ENCODE data around the gene ESRRB.

ESRRB gene

GRCh38 chr14:76337635-76338545, 38.0 kb upstream of the ESRRB start:
- H4K5ac ChIP-seq (ENCODE audit: low read length), result no peak overlapping the region
- H3K4me3 ChIP-seq (ENCODE audit: low read length), result no peak overlapping the region
- DNase-seq, result no peak
- H4K8ac ChIP-seq (ENCODE audit: low read depth, low read length), result no peak overlapping the region
- no peaks in the 10 kb centered on the region for H3K27me3 ChIP-seq (ENCODE audit: insufficient read depth, low read length, poor library complexity)
- no peaks in the 10 kb centered on the region for H3K4me1 ChIP-seq (ENCODE audit: control insufficient read depth, low read depth, low read length)
- H3K56ac ChIP-seq (ENCODE audit: low read length), result no peak overlapping the region
- H3K36me3 ChIP-seq (ENCODE audit: control insufficient read depth, insufficient read depth, low read length), result no peaks in the 10 kb centered on the region
- H3K23ac ChIP-seq (ENCODE audit: low read length), result no peak overlapping the region
- no peak overlapping the region for H3K18ac ChIP-seq (ENCODE audit: low read length)
- no CpG with 5 or more reads among the region's 16 CpGs for WGBS (ENCODE audit: extremely low coverage, insufficient coverage, low lambda C conversion rate)
- no peak overlapping the region for H3K9ac ChIP-seq (ENCODE audit: low read length)
- no peak overlapping the region for H2BK15ac ChIP-seq (replicated peaks; ENCODE audit: low read depth)
- no peak overlapping the region for H2BK5ac ChIP-seq (ENCODE audit: low read length)
- H3K4me2 ChIP-seq (ENCODE audit: low read length), result no peak overlapping the region
- H3K4ac ChIP-seq (ENCODE audit: low read depth, low read length), result no peak overlapping the region
- no peaks in the 10 kb centered on the region for H3K79me2 ChIP-seq (ENCODE audit: control insufficient read depth, insufficient read depth, low read length)
- H2BK120ac ChIP-seq (ENCODE audit: low read depth, low read length), result no peak overlapping the region
- no peak overlapping the region for H3K27ac ChIP-seq (ENCODE audit: low read depth, low read length)
- H2AK5ac ChIP-seq (ENCODE audit: low read length), result no peak overlapping the region
- no peaks in the 10 kb centered on the region for H3K79me1 ChIP-seq (ENCODE audit: low read length)

- H3K23ac ChIP-seq (ENCODE audit: low read length), result no peak overlapping the region
- H3K4me1 ChIP-seq (ENCODE audit: control insufficient read depth, low read depth, low read length), result no peaks in the 10 kb centered on the region
- no CpG with 5 or more reads among the region's 24 CpGs for WGBS (ENCODE audit: extremely low coverage, insufficient coverage, low lambda C conversion rate)
- no peak overlapping the region for H3K56ac ChIP-seq (ENCODE audit: low read length)
- H3K27ac ChIP-seq (ENCODE audit: low read depth, low read length), result no peak overlapping the region
- H3K27me3 ChIP-seq (ENCODE audit: insufficient read depth, low read length, poor library complexity), result no peaks in the 10 kb centered on the region
- no peak overlapping the region for H3K4me3 ChIP-seq (ENCODE audit: low read length)
- no peak for DNase-seq
- H3K79me1 ChIP-seq (ENCODE audit: low read length), result no peaks in the 10 kb centered on the region
- H2AK5ac ChIP-seq (ENCODE audit: low read length), result no peak overlapping the region
- no peak overlapping the region for H3K18ac ChIP-seq (ENCODE audit: low read length)
- H3K79me2 ChIP-seq (ENCODE audit: control insufficient read depth, insufficient read depth, low read length), result no peaks in the 10 kb centered on the region
- no peak overlapping the region for H4K8ac ChIP-seq (ENCODE audit: low read depth, low read length)
- H2BK5ac ChIP-seq (ENCODE audit: low read length), result no peak overlapping the region
- no peak overlapping the region for H4K5ac ChIP-seq (ENCODE audit: low read length)
- no peak overlapping the region for H3K4me2 ChIP-seq (ENCODE audit: low read length)
- no peak overlapping the region for H2BK120ac ChIP-seq (ENCODE audit: low read depth, low read length)
- H3K9ac ChIP-seq (ENCODE audit: low read length), result no peak overlapping the region
- H3K4ac ChIP-seq (ENCODE audit: low read depth, low read length), result no peak overlapping the region
- H2BK15ac ChIP-seq (replicated peaks; ENCODE audit: low read depth), result no peak overlapping the region
- H3K36me3 ChIP-seq (ENCODE audit: control insufficient read depth, insufficient read depth, low read length), result no peaks in the 10 kb centered on the region
Measured at GRCh38 chr14:76339728-76340615, 36.0 kb upstream of the ESRRB start.

- H3K9ac ChIP-seq (ENCODE audit: low read length), result no peak overlapping the region
- no peak overlapping the region for H2BK5ac ChIP-seq (ENCODE audit: low read length)
- H3K36me3 ChIP-seq (ENCODE audit: control insufficient read depth, insufficient read depth, low read length), result no peaks in the 10 kb centered on the region
- no peak overlapping the region for H3K23ac ChIP-seq (ENCODE audit: low read length)
- WGBS (ENCODE audit: extremely low coverage, insufficient coverage, low lambda C conversion rate), result no CpG with 5 or more reads among the region's 4 CpGs
- no peak overlapping the region for H3K4me2 ChIP-seq (ENCODE audit: low read length)
- H2BK120ac ChIP-seq (ENCODE audit: low read depth, low read length), result no peak overlapping the region
- H3K27ac ChIP-seq (ENCODE audit: low read depth, low read length), result no peak overlapping the region
- H2AK5ac ChIP-seq (ENCODE audit: low read length), result no peak overlapping the region
- no peaks in the 10 kb centered on the region for H3K79me2 ChIP-seq (ENCODE audit: control insufficient read depth, insufficient read depth, low read length)
- DNase-seq, result no peak
- no peak overlapping the region for H3K4ac ChIP-seq (ENCODE audit: low read depth, low read length)
- H3K4me1 ChIP-seq (ENCODE audit: control insufficient read depth, low read depth, low read length), result no peaks in the 10 kb centered on the region
- H4K8ac ChIP-seq (ENCODE audit: low read depth, low read length), result no peak overlapping the region
- H3K56ac ChIP-seq (ENCODE audit: low read length), result no peak overlapping the region
- no peak overlapping the region for H2BK15ac ChIP-seq (replicated peaks; ENCODE audit: low read depth)
- no peaks in the 10 kb centered on the region for H3K79me1 ChIP-seq (ENCODE audit: low read length)
- no peak overlapping the region for H3K4me3 ChIP-seq (ENCODE audit: low read length)
- no peak overlapping the region for H3K18ac ChIP-seq (ENCODE audit: low read length)
- no peak overlapping the region for H4K5ac ChIP-seq (ENCODE audit: low read length)
- H3K27me3 ChIP-seq (ENCODE audit: insufficient read depth, low read length, poor library complexity), result no peaks in the 10 kb centered on the region
Measured at GRCh38 chr14:76343386-76343785, 32.6 kb upstream of the ESRRB start.

GRCh38 chr14:76346391-76347160, 29.4 kb upstream of the ESRRB start:
- H3K27ac ChIP-seq (ENCODE audit: low read depth, low read length), result no peak overlapping the region

GRCh38 chr14:76348898-76349297, 27.0 kb upstream of the ESRRB start:
- H4K5ac ChIP-seq (ENCODE audit: low read length), result no peak overlapping the region
- no peak overlapping the region for H2BK15ac ChIP-seq (replicated peaks; ENCODE audit: low read depth)
- H3K4ac ChIP-seq (ENCODE audit: low read depth, low read length), result no peak overlapping the region
- H3K23ac ChIP-seq (ENCODE audit: low read length), result no peak overlapping the region
- H3K79me1 ChIP-seq (ENCODE audit: low read length), result no peaks in the 10 kb centered on the region
- peak; percentile 89 for DNase-seq
- H2BK120ac ChIP-seq (ENCODE audit: low read depth, low read length), result no peak overlapping the region
- no peak overlapping the region for H3K9ac ChIP-seq (ENCODE audit: low read length)
- H4K8ac ChIP-seq (ENCODE audit: low read depth, low read length), result no peak overlapping the region
- no peak overlapping the region for H2AK5ac ChIP-seq (ENCODE audit: low read length)
- no peak overlapping the region for H3K27ac ChIP-seq (ENCODE audit: low read depth, low read length)
- H3K4me1 ChIP-seq (ENCODE audit: control insufficient read depth, low read depth, low read length), result no peaks in the 10 kb centered on the region
- no peaks in the 10 kb centered on the region for H3K27me3 ChIP-seq (ENCODE audit: insufficient read depth, low read length, poor library complexity)
- no CpG with 5 or more reads among the region's 8 CpGs for WGBS (ENCODE audit: extremely low coverage, insufficient coverage, low lambda C conversion rate)
- no peak overlapping the region for H3K18ac ChIP-seq (ENCODE audit: low read length)
- no peak overlapping the region for H2BK5ac ChIP-seq (ENCODE audit: low read length)
- no peak overlapping the region for H3K56ac ChIP-seq (ENCODE audit: low read length)
- no peaks in the 10 kb centered on the region for H3K36me3 ChIP-seq (ENCODE audit: control insufficient read depth, insufficient read depth, low read length)
- H3K4me2 ChIP-seq (ENCODE audit: low read length), result no peak overlapping the region
- H3K79me2 ChIP-seq (ENCODE audit: control insufficient read depth, insufficient read depth, low read length), result no peaks in the 10 kb centered on the region
- H3K4me3 ChIP-seq (ENCODE audit: low read length), result no peak overlapping the region

More at GRCh38 chr14:76346391-76347160, 29.4 kb upstream of the ESRRB start:
- H4K8ac ChIP-seq (ENCODE audit: low read depth, low read length), result no peak overlapping the region
- H2BK15ac ChIP-seq (replicated peaks; ENCODE audit: low read depth), result no peak overlapping the region
- no CpG with 5 or more reads among the region's 8 CpGs for WGBS (ENCODE audit: extremely low coverage, insufficient coverage, low lambda C conversion rate)
- H3K9ac ChIP-seq (ENCODE audit: low read length), result no peak overlapping the region
- H3K4me3 ChIP-seq (ENCODE audit: low read length), result no peak overlapping the region
- H4K5ac ChIP-seq (ENCODE audit: low read length), result no peak overlapping the region
- no peaks in the 10 kb centered on the region for H3K36me3 ChIP-seq (ENCODE audit: control insufficient read depth, insufficient read depth, low read length)
- no peak overlapping the region for H2BK5ac ChIP-seq (ENCODE audit: low read length)
- H3K4me2 ChIP-seq (ENCODE audit: low read length), result no peak overlapping the region
- H3K27me3 ChIP-seq (ENCODE audit: insufficient read depth, low read length, poor library complexity), result no peaks in the 10 kb centered on the region
- H3K4me1 ChIP-seq (ENCODE audit: control insufficient read depth, low read depth, low read length), result no peaks in the 10 kb centered on the region
- H3K18ac ChIP-seq (ENCODE audit: low read length), result no peak overlapping the region
- no peak overlapping the region for H3K23ac ChIP-seq (ENCODE audit: low read length)
- no peaks in the 10 kb centered on the region for H3K79me2 ChIP-seq (ENCODE audit: control insufficient read depth, insufficient read depth, low read length)
- H3K4ac ChIP-seq (ENCODE audit: low read depth, low read length), result no peak overlapping the region
- no peaks in the 10 kb centered on the region for H3K79me1 ChIP-seq (ENCODE audit: low read length)
- H3K56ac ChIP-seq (ENCODE audit: low read length), result no peak overlapping the region
- H2BK120ac ChIP-seq (ENCODE audit: low read depth, low read length), result no peak overlapping the region
- DNase-seq, result no peak
- no peak overlapping the region for H2AK5ac ChIP-seq (ENCODE audit: low read length)

Data from mesendoderm (in vitro differentiated cells).